ENCODE data around the gene ST3GAL6.
"Not testable (repeated sequence)": the region's sequence is repeated elsewhere in the genome, so short reads cannot be mapped to it uniquely, and the experiment has no call there.

The ST3GAL6 gene

GRCh38 chr3:98805571-98805970 is 42.4 kb downstream of the ST3GAL6 start:
- DNase-seq (ENCODE audit: low read depth): no peak

- no peak for DNase-seq (ENCODE audit: low read depth)
Observed at GRCh38 chr3:98806521-98806920, 43.4 kb downstream of the ST3GAL6 start.

GRCh38 chr3:98807011-98807410 is 43.9 kb downstream of the ST3GAL6 start:
- no peak for DNase-seq (ENCODE audit: low read depth)

- no peak for DNase-seq (ENCODE audit: low read depth)
Observed at GRCh38 chr3:98807561-98807960, 44.4 kb downstream of the ST3GAL6 start.

GRCh38 chr3:98808071-98808470 is 44.9 kb downstream of the ST3GAL6 start:
- DNase-seq (ENCODE audit: low read depth): no peak

- DNase-seq (ENCODE audit: low read depth): no peak
Observed at GRCh38 chr3:98809557-98809956, 46.4 kb downstream of the ST3GAL6 start.

- no peak for DNase-seq (ENCODE audit: low read depth)
Observed at GRCh38 chr3:98811048-98811447, 47.9 kb downstream of the ST3GAL6 start.

GRCh38 chr3:98812851-98813374 is 49.8 kb downstream of the ST3GAL6 start:
- no peak for DNase-seq (ENCODE audit: low read depth)

DNA sequence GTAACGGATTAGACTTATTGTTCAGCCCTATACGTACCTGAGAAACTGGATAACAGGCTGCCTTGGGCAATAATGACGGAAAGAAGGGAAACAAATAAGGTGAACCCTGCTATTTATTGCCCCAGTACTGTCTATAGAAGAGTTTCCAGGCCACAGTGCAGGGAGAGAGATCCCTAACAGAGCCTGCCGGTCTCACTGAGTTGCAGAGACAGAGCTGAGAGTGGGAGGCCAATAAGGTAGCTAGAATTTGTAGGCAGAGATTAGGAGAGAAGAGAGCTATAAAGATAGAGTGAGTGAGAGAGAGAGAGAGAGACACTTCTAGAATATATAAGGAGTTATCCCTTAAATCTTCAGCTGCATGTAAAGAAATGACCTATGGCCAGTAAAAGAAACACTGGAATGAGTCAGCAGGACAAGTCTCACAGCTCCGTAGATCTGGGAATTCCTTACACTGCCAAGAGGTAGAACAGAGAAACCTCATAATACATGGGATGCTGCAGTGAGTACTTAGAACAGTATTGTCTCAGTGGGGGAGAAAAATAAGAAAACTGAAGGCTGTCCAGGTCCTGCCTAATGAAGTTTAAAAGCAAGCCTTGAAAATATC is 51.8 kb downstream of the ST3GAL6 start:
- DNase-seq (ENCODE audit: low read depth): no peak

DNA sequence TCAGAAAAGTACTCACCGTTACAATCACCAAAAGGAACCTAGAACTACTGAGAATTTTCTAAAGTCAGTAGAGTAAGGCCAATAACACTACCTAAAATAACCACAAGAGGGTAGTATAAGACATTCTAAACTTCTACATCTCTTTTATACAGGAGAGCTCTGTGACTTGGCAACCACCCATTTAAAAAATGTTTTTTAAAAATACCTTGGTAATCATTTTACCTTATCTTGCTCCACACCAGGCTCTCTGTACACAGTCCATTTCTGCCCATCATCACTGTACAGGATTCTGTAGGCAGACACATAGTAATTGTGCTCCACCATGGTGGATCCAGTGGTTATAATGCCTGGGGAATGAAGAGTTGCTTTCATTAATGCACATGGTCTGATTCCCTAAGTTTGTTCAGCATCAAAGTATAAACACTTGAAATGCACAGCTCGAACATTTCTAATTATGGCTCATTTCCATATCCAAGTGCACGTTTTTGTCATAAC is 54.5 kb downstream of the ST3GAL6 start:
- DNase-seq (ENCODE audit: low read depth): no peak

- no peak for DNase-seq (ENCODE audit: low read depth)
Observed at GRCh38 chr3:98821063-98821462, 57.9 kb downstream of the ST3GAL6 start.

DNA sequence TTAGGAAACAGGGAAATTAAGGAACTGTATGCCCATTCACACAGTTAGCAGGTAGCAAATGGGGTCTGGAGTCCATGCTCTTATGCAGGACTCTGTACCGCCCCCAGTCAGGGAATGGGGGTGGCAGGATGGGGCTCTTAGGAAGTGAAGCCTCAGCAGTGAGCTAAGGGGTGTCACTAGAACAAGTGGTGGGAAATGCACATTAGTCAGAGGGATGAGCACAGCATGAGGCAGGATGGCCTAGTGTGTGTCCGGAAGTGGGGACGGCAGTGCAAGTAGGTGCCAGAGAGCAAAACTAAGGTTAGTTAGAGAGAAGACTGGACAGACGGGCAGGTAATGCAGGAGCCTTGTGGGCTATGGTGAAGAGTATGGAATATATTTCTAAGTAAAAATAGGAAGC is 60.7 kb downstream of the ST3GAL6 start:
- DNase-seq (ENCODE audit: low read depth): no peak

DNA sequence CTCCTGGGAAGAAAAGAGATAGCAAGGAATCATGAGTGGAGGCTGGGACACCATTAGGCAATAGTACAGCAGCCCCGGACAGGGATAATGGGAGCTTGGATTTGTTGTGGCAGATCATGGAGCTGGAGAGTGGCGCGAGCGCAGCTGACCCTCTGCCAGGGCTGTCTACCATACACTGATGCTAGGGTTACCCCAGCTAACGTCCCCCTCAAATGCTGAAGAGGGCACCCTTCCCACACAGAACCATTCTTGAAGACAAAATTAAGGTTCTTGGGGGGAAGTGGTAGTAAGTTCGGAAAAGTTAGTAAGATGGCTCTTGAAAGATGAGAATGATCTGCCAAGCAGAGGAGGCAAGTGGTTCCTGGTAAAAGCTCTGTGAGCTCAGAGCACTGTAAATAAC is 61.1 kb downstream of the ST3GAL6 start:
- DNase-seq (ENCODE audit: low read depth): no peak

DNA sequence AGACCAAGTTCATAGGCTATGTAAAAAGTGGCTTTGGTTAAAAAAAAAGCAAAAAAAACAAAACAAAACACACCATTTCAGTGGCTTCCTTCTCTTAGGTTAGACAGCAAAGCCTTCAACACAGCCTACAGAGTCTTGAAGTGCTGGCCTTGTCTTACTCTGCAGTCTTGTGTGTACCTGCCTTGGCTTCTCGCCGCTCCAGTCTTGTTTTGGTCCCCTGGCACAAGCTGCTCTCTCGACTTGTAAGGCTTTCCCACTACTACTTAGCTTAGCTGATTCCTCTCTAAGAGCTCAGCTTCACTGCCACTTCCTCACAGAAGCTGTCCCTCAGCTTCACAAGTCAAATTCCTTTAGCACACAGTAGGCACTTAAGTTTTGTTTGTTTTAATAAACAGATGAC is 63.0 kb downstream of the ST3GAL6 start:
- DNase-seq (ENCODE audit: low read depth): no peak

DNA sequence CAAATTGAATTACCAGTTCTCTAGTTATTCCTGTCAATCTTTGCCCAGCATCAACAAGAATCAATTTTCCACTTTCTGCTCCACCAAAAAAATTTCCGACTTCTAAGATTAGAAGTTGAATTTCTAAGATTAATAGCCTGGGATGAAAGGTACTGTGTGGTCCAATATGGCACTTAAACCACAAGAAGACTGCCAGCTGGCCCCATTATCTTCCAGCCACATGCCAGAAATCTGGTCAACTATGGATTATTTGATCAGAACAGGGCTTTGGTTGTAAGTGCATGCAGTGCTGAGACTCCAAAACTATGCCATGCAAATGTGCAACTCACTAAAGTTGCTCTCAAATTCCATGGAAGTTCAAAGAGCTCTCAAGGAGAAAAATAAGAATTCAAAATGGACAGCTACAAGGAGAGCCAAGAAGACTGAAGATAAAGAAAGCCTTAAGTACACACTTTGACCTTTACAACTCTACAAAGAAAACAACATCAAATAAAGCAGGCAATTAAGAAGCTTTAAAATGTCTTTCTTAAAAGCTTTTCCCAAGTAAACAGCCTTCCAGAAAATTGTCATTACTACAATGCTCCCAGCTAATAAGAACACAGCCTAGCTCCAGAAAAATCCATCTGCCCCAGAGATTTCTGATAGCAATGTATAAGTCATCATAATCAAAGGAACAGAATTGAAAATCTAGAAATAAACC is 64.2 kb downstream of the ST3GAL6 start:
- DNase-seq (ENCODE audit: low read depth): no peak

DNA sequence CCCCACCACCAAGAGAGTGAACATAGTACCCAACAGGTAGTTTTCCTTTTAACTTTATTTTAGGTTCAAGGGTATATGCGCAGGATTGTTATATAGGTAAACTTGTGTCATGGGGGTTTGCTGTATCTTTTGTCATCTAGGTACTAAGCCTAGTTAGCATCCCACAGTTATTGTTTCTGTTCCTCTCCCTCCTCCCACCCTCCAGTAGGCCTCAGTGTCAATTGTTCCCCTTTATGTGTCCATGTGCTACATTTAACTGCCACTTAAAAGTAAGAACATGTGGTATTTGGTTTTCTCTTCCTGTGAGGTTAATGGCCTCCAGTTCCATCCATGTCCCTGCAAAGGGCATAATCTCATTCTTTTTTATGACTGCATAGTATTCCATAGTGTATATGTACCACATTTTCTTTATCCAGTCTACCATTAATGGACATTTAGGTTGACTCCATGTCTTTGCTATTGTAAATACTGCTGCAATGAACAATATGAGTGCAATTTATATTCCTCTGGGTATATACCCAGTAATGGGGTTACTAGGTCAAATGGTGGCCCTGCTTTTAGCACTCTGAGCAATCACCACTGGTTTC is 66.2 kb downstream of the ST3GAL6 start:
- DNase-seq (ENCODE audit: low read depth): no peak

DNA sequence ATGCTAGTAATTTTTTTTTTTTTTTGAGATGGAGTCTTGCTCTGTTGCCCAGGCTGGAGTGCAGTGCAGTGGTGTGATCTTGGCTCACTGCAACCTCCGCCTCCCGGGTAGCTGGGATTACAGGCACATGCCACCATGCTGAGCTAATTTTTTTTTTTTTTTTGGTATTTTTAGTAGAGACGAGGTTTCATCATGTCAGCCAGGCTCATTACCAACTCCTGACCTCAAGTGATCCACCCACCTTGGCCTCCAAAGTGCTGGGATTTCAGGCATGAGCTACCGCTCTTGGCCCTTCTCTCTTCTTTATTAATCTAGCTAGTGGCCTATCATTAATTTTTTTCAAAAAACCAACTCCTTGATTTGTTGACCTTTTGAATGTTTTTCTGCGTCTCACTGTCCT is 67.9 kb downstream of the ST3GAL6 start:
- not testable (repeated sequence) for DNase-seq (ENCODE audit: low read depth)

DNA sequence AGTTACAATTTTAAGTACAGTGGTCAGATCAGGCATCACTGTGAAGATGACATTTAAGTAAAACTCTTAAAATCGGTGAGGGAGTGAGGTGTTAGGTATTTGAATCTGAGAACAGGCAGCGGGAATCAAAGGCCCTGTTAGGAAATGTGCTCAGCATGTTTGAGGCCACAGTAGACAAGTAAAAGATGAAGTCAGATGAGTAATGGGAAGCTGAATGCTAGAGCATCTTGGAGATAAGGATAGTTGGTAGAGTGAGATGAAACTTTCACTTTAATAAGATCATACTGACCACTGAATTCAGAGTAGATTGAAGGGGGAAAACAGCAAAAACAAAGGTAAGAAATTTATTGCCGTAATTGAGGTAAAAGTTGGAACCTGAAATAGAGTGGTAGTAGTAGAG is 76.7 kb downstream of the ST3GAL6 start:
- no peak for DNase-seq (ENCODE audit: low read depth)

DNA sequence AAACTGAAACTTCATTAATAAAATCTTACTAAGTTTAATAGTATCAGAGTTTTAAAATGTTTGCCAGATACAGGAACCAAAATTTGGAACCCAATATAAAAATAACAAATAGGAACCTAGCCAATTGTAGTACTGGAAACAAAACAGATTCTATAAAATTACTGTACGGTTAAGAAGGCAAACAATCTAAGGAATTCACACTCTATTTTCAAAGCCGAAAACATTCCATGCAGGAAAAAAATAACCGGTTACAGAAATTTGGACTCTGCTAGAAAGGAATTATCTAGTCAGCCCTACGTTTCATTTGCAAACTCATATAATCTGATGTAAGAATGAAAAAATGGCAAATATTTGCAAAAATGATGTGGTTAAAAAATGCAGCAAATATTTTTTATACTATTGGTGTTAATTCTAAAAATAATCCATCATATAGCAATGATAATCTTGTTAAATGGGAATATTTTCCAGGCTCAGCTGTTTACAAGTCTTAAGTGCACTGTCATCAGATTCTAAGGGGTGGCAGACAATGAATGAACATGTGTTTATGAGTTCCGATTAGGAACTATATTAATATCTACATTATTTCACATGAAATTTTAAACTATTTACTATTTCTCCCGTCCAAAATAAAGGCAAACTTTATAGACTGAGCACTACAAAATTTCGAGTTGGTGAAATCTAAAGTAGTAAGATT is 80.3 kb downstream of the ST3GAL6 start:
- DNase-seq (ENCODE audit: low read depth): no peak
